IMR-90 (cell line): Measurements from ENCODE around the gene LNX1. TPM values are rescaled to one million over a fixed set of nuclear protein-coding genes. Genes with fewer than 3 reads are reported as not detected.

Experiments
- ATAC-seq: fragments of 200-7000 bp; cut with Tn5 transposase; 2 replicates; pipeline ENCODE4 v1.9.1; 2020; ENCODE audit warnings: low read depth, mild to moderate bottlenecking, moderate library complexity
- BruUV-seq: library from RNA; stranded (reverse); fragments of 400-500 nt; replicated peaks from 2 replicates; lab custom pipeline; 2021; lab: Mats Ljungman, UMichigan
- CTCF ChIA-PET: fragments of 300-600 bp; formaldehyde crosslinking; extraction: SDS; loops from one replicate; lab custom pipeline; 2021; ENCODE audit warnings: antibody characterized with exemption; lab: Yijun Ruan, JAX
- POLR2A ChIA-PET: fragments of 300-600 bp; sonication (Branson Sonifier 250); formaldehyde crosslinking; loops from one replicate; lab custom pipeline; 2022; ENCODE audit warnings: antibody characterized with exemption; ENCODE audit not compliant: unreplicated experiment; lab: Charles Lee
- DNase-seq: peaks from one replicate; pipeline ENCODE4 v3.0.0; 2013
- H2AFZ ChIP-seq: replicated peaks from 2 replicates; pipeline ENCODE3; 2013; ENCODE audit warnings: low read length, mild to moderate bottlenecking; ENCODE audit not compliant: poor library complexity
- H2AK5ac ChIP-seq: 2 replicates; pipeline ENCODE4 v1.6.1; 2013; ENCODE audit warnings: low read depth, low read length, inconsistent platforms
- H2AK9ac ChIP-seq: replicated peaks from 2 replicates; pipeline ENCODE3; 2013; ENCODE audit warnings: mild to moderate bottlenecking, low read depth, low read length, moderate library complexity; ENCODE audit not compliant: poor library complexity
- H2BK120ac ChIP-seq: 2 replicates; pipeline ENCODE4 v1.6.1; 2013; ENCODE audit warnings: low read depth, low read length, inconsistent platforms
- H2BK15ac ChIP-seq: 3 replicates; pipeline ENCODE4 v1.6.1; 2013; ENCODE audit warnings: low read depth, low read length, inconsistent platforms
- H2BK20ac ChIP-seq: 2 replicates; pipeline ENCODE4 v1.6.1; 2013; ENCODE audit warnings: low read depth, mild to moderate bottlenecking, inconsistent platforms, low read length, moderate library complexity
- H2BK5ac ChIP-seq: 2 replicates; pipeline ENCODE4 v1.6.1; 2013; ENCODE audit warnings: mild to moderate bottlenecking, low read depth, low read length, inconsistent platforms; ENCODE audit not compliant: poor library complexity, severe bottlenecking
- H3K14ac ChIP-seq: replicated peaks from 2 replicates; pipeline ENCODE4 v1.6.1; 2013; ENCODE audit warnings: low read depth, low read length, inconsistent platforms
- H3K18ac ChIP-seq: 2 replicates; pipeline ENCODE4 v1.6.1; 2013; ENCODE audit warnings: low read depth, low read length, control low read depth
- H3K23ac ChIP-seq: 2 replicates; pipeline ENCODE4 v1.6.1; 2013; ENCODE audit warnings: low read depth, low read length, inconsistent platforms
- H3K27ac ChIP-seq: 2 replicates; pipeline ENCODE4 v1.5.1; 2013; ENCODE audit warnings: mild to moderate bottlenecking, control low read depth, low read length; ENCODE audit not compliant: insufficient read depth
- H3K27me3 ChIP-seq: 2 replicates; pipeline ENCODE4 v1.6.1; 2013; ENCODE audit warnings: low read length; ENCODE audit not compliant: control insufficient read depth, insufficient read depth
- H3K36me3 ChIP-seq: 2 replicates; pipeline ENCODE4 v1.6.1; 2013; ENCODE audit warnings: low read length, mixed read lengths; ENCODE audit not compliant: control insufficient read depth, insufficient read depth
- H3K4ac ChIP-seq: 2 replicates; pipeline ENCODE4 v1.6.1; 2013; ENCODE audit warnings: low read depth, low read length, inconsistent platforms
- H3K4me1 ChIP-seq: 2 replicates; pipeline ENCODE4 v1.6.1; 2013; ENCODE audit warnings: low read length, mixed read lengths; ENCODE audit not compliant: control insufficient read depth, insufficient read depth
- H3K4me2 ChIP-seq: 2 replicates; pipeline ENCODE4 v1.6.1; 2013; ENCODE audit warnings: low read depth, mild to moderate bottlenecking, control low read depth, low read length, moderate library complexity
- H3K4me3 ChIP-seq: 2 replicates; pipeline ENCODE4 v1.5.1; 2013; ENCODE audit warnings: low read depth, mild to moderate bottlenecking, control low read depth, low read length, moderate library complexity; ENCODE audit not compliant: insufficient read depth
- H3K56ac ChIP-seq: 2 replicates; pipeline ENCODE4 v1.6.1; 2013; ENCODE audit warnings: low read length, inconsistent platforms; ENCODE audit not compliant: insufficient read depth; ENCODE audit errors: extremely low read depth
- H3K79me1 ChIP-seq, 2 experiments: 2 replicates each; pipeline ENCODE4 v1.6.1; 2013; ENCODE audit warnings: low read length in 2 of 2, inconsistent platforms in 1 of 2, low read depth in 1 of 2
- H3K9ac ChIP-seq: 2 replicates; pipeline ENCODE4 v1.6.1; 2013; ENCODE audit warnings: low read depth, low read length, control low read depth
- H3K9me1 ChIP-seq: 2 replicates; pipeline ENCODE4 v1.6.1; 2013; ENCODE audit warnings: low read length, inconsistent platforms; ENCODE audit not compliant: insufficient read depth
- H3K9me3 ChIP-seq: 2 replicates; pipeline ENCODE4 v1.6.1; 2013; ENCODE audit warnings: low read length; ENCODE audit not compliant: control insufficient read depth, insufficient read depth
- H4K20me1 ChIP-seq: 2 replicates; pipeline ENCODE4 v1.6.1; 2013; ENCODE audit warnings: low read length, inconsistent platforms; ENCODE audit not compliant: insufficient read depth
- H4K5ac ChIP-seq: 2 replicates; pipeline ENCODE4 v1.6.1; 2013; ENCODE audit warnings: mild to moderate bottlenecking, low read depth, low read length, control low read depth
- H4K8ac ChIP-seq, 2 experiments: 2 replicates each; pipeline ENCODE4 v1.6.1; 2013; ENCODE audit warnings: low read depth in 2 of 2, low read length in 2 of 2, control low read depth in 1 of 2, inconsistent platforms in 1 of 2
- H4K91ac ChIP-seq: 2 replicates; pipeline ENCODE4 v1.6.1; 2013; ENCODE audit warnings: low read depth, low read length, inconsistent platforms; ENCODE audit not compliant: insufficient read depth
- CEBPB ChIP-seq: IDR thresholded peaks from 2 replicates; pipeline ENCODE4 v1.6.1; 2012; ENCODE audit warnings: low read depth, low read length, improper control_type of control experiment
- CHD1 ChIP-seq: IDR thresholded peaks from 2 replicates; pipeline ENCODE4 v1.6.1; 2012; ENCODE audit warnings: low read depth, low read length, improper control_type of control experiment
- FOS ChIP-seq: fragments of 150-350 bp; IDR thresholded peaks from 2 replicates; pipeline ENCODE4 v1.6.1; 2016; ENCODE audit warnings: low read depth, low read length
- MAFK ChIP-seq: IDR thresholded peaks from 2 replicates; pipeline ENCODE4 v1.6.1; 2012; ENCODE audit warnings: low read depth, low read length, improper control_type of control experiment
- MAZ ChIP-seq: IDR thresholded peaks from 2 replicates; pipeline ENCODE4 v1.6.1; 2012; ENCODE audit warnings: low read depth, mild to moderate bottlenecking, low read length, improper control_type of control experiment, moderate library complexity, borderline replicate concordance
- NFE2L2 ChIP-seq: fragments of 150-350 bp; IDR thresholded peaks from 2 replicates; pipeline ENCODE4 v1.6.1; 2016; ENCODE audit warnings: low read depth, mild to moderate bottlenecking, low read length
- POLR2A ChIP-seq: IDR thresholded peaks from 2 replicates; pipeline ENCODE4 v1.6.1; 2012; ENCODE audit warnings: mild to moderate bottlenecking, low read depth, low read length
- RAD21 ChIP-seq: IDR thresholded peaks from 2 replicates; pipeline ENCODE4 v1.6.1; 2012; ENCODE audit warnings: low read length, improper control_type of control experiment
- RCOR1 ChIP-seq: IDR thresholded peaks from 2 replicates; pipeline ENCODE4 v1.6.1; 2012; ENCODE audit warnings: mild to moderate bottlenecking, low read length, improper control_type of control experiment; ENCODE audit not compliant: insufficient replicate concordance
- RFX5 ChIP-seq: IDR thresholded peaks from 2 replicates; pipeline ENCODE4 v1.8.0; 2012; ENCODE audit warnings: low read depth, mild to moderate bottlenecking, low read length, moderate library complexity
- SMC3 ChIP-seq: fragments of 150-350 bp; IDR thresholded peaks from 2 replicates; pipeline ENCODE4 v1.6.1; 2016; ENCODE audit warnings: low read depth, mild to moderate bottlenecking, antibody characterized with exemption, low read length, moderate library complexity
- WGBS, 2 experiments: methylation state at CpG; one replicate each; pipeline versions ENCODE4 v1.1.5 to v1.1.7; 2013; ENCODE audit warnings: missing lambda C conversion rate in 2 of 2; ENCODE audit not compliant: insufficient read length in 1 of 2; ENCODE audit errors: extremely low coverage in 2 of 2; 5-methylcytosine and 5-hydroxymethylcytosine counted together
- dilution Hi-C: fragments of 300-500 bp; cut with HindIII; formaldehyde crosslinking; loops from one replicate; pipeline ENCODE4 v1.14.3; 2018; ENCODE audit warnings: low sequenced_read_pairs; ENCODE audit not compliant: unreplicated experiment
- in situ Hi-C: fragments of 300-500 bp; cut with MboI; formaldehyde crosslinking; loops from 3 replicates; pipeline ENCODE4 v1.14.3; 2019; ENCODE audit warnings: low sequenced_read_pairs, inconsistent platforms, mixed read lengths
- intact Hi-C: fragments of 100-400 bp; cut with micrococcal nuclease; formaldehyde crosslinking; loops from 2 replicates; pipeline ENCODE4 v1.10.0; 2022
- polyA plus RNA-seq, 3 experiments: library from polyadenylated mRNA; depleted of rRNA; stranded (reverse); fragments of >200 nt; gene quantifications; 2 replicates each; pipeline ENCODE4 v1.2.3, GENCODE V29; 2012; ENCODE audit warnings: low replicate concordance in 1 of 3
- total RNA-seq: library from RNA; depleted of rRNA; stranded (reverse); fragments of >200 nt; gene quantifications from 2 replicates; pipeline ENCODE4 v1.2.3, GENCODE V29; 2012
- TF ChIP-seq, protein P1 (sequence below): fragments of 150-350 bp; IDR thresholded peaks from 2 replicates; pipeline ENCODE4 v1.6.1; 2016; ENCODE audit warnings: low read depth, mild to moderate bottlenecking, low read length, moderate library complexity, borderline replicate concordance
- TF ChIP-seq, protein P2 (sequence below): fragments of 150-350 bp; IDR thresholded peaks from 2 replicates; pipeline ENCODE4 v1.6.1; 2017; ENCODE audit warnings: mild to moderate bottlenecking, antibody characterized with exemption, low read length, low read depth
- TF ChIP-seq, protein P3 (sequence below): conservative IDR thresholded peaks from 2 replicates; pipeline ENCODE4 v1.5.1; 2012; ENCODE audit warnings: mild to moderate bottlenecking, low read depth, low read length, improper control_type of control experiment

LNX1 gene
- total and polyA plus RNA-seq, 2 of the 4 experiments (the other 2 are of a cell fraction): 0.15 to 0.36 TPM

DNA sequence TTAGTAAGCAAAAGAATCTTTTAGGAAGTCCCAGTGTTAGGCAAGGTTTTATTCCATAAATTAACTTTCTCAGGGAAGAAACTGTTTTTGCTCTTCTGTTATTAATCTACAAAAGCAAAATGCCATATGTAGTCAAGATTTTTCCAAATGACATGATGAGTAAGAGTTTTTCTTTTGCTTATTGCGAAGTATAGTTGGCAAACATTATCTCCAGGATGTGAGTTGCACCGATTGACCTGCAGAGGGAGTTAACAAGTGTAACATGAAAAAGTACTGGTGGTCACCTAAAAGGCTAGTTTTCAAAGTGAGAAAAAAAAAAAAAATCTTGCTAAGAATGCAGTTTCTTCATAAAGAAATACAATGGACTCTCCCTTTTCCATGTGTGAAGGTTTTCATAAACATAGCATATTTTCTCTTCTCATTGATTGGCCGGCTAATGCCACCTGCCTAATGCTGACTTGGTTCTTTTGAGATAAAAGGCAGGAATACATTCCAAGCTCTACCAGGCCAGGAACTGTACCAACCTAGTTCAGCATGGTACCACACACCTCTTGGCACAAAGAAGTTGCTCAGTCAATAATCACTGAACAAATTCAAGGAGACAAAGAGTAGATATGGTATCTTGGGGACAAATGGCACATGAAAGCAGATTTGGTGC is 100.2 kb downstream of the LNX1 start:
- 0% methylated on average over 2 of the region's 3 CpGs; no CpG with 5 or more reads in 1 of the 2 experiments for WGBS, 2 experiments
- Histone ChIP-seq H3K79me1 (no peaks in the 10 kb centered on the region), H3K14ac (peak overlapping the region; percentile 65; the same call in 1 of the 2 replicates), H3K9me3 (no peaks in the 10 kb centered on the region), H2AK5ac (peak overlapping the region; percentile 95), H3K9ac (peak overlapping the region; percentile 63), H4K91ac (peak overlapping the region; percentile 78), H3K9me1 (peaks cover 3% of the 10 kb centered on the region; the same call in 1 of the 2 replicates), H2BK15ac (peak overlapping the region; percentile 67; the same call in 2 of the 3 replicates), H2BK20ac (peak overlapping the region; percentile 83), H4K20me1 (no peaks in the 10 kb centered on the region), H4K8ac (peak overlapping the region; percentile 80 to 92; a peak in 3 of 4 replicates), H3K4me2 (no peak overlapping the region), H3K18ac (peak overlapping the region; percentile 80), H3K36me3 (no peaks in the 10 kb centered on the region), H3K4me3 (no peak overlapping the region), H3K4me1 (peaks cover 11% of the 10 kb centered on the region), H3K4ac (peak overlapping the region; percentile 72; the same call in 1 of the 2 replicates), H2BK5ac (peak overlapping the region; percentile 64), H3K56ac (0 out of 2 replicates have a peak overlapping the region, but pooled peaks have one; percentile 19), H4K5ac (peak overlapping the region; percentile 85), H3K27ac (peak overlapping the region; percentile 93; the same call in 1 of the 2 replicates), H2AFZ (no peak overlapping the region), H3K27me3 (no peaks in the 10 kb centered on the region), H2AK9ac (no peak overlapping the region), H3K23ac (no peak overlapping the region), H2BK120ac (peak overlapping the region; percentile 86)
- in situ Hi-C loops: loop anchor here (10.0 kb wide), 1 partner anchor 734 kb away; the partner anchor contains the start of gene PDGFRA
- POLR2A ChIA-PET: no interaction called here
- ATAC-seq: peak; percentile 80
- intact Hi-C loops: loop anchor here (2.0 to 10.0 kb wide), 4 partner anchors 86 to 736 kb away; no protein-coding TSS in a partner anchor
- dilution Hi-C loops: no loop called here
- DNase-seq: peak; percentile 93
- BruUV-seq: no TSS peak
- CTCF ChIA-PET: interaction anchor here (0.6 to 2.2 kb wide), 11 partner anchors 11 to 904 kb away, joined by 3 to 9 read pairs (median 3); no protein-coding TSS in a partner anchor
- no peak for TF ChIP-seq RFX5
- TF ChIP-seq, protein P1, sequence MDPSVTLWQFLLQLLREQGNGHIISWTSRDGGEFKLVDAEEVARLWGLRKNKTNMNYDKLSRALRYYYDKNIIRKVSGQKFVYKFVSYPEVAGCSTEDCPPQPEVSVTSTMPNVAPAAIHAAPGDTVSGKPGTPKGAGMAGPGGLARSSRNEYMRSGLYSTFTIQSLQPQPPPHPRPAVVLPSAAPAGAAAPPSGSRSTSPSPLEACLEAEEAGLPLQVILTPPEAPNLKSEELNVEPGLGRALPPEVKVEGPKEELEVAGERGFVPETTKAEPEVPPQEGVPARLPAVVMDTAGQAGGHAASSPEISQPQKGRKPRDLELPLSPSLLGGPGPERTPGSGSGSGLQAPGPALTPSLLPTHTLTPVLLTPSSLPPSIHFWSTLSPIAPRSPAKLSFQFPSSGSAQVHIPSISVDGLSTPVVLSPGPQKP: no peak
- peak; percentile 85 for TF ChIP-seq CEBPB
- no peak for TF ChIP-seq POLR2A
- TF ChIP-seq NFE2L2: peak; percentile 36; the same call in 1 of the 2 replicates
- TF ChIP-seq MAFK: peak; percentile 15; the same call in 1 of the 2 replicates
- no peak for TF ChIP-seq MAZ
- no peak for TF ChIP-seq CHD1
- TF ChIP-seq, protein P2, sequence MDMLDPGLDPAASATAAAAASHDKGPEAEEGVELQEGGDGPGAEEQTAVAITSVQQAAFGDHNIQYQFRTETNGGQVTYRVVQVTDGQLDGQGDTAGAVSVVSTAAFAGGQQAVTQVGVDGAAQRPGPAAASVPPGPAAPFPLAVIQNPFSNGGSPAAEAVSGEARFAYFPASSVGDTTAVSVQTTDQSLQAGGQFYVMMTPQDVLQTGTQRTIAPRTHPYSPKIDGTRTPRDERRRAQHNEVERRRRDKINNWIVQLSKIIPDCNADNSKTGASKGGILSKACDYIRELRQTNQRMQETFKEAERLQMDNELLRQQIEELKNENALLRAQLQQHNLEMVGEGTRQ: no peak
- peak; percentile 65 for TF ChIP-seq SMC3
- TF ChIP-seq RAD21: peak; percentile 70
- no peak for TF ChIP-seq FOS
- no peak for TF ChIP-seq RCOR1
- TF ChIP-seq, protein P3, sequence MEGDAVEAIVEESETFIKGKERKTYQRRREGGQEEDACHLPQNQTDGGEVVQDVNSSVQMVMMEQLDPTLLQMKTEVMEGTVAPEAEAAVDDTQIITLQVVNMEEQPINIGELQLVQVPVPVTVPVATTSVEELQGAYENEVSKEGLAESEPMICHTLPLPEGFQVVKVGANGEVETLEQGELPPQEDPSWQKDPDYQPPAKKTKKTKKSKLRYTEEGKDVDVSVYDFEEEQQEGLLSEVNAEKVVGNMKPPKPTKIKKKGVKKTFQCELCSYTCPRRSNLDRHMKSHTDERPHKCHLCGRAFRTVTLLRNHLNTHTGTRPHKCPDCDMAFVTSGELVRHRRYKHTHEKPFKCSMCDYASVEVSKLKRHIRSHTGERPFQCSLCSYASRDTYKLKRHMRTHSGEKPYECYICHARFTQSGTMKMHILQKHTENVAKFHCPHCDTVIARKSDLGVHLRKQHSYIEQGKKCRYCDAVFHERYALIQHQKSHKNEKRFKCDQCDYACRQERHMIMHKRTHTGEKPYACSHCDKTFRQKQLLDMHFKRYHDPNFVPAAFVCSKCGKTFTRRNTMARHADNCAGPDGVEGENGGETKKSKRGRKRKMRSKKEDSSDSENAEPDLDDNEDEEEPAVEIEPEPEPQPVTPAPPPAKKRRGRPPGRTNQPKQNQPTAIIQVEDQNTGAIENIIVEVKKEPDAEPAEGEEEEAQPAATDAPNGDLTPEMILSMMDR: peak; percentile 71
